HEK293 (cell line): ENCODE results near the gene ATP6V1F.

Experiments
- KLF8 ChIP-seq: fragments of 450-650 bp; formaldehyde crosslinking; IDR thresholded peaks from 2 replicates; pipeline ENCODE4 v1.5.1; 2016; ENCODE audit warnings: missing biosample characterization, missing genetic modification characterization
- ZNF10 ChIP-seq: fragments of 450-650 bp; formaldehyde crosslinking; IDR thresholded peaks from 2 replicates; pipeline ENCODE4 v1.5.1; 2017; ENCODE audit warnings: missing biosample characterization, missing genetic modification characterization
- TF ChIP-seq, protein P1 (sequence below): fragments of 450-650 bp; formaldehyde crosslinking; IDR thresholded peaks from 2 replicates; pipeline ENCODE4 v1.5.1; 2016; ENCODE audit warnings: missing biosample characterization, missing genetic modification characterization
- TF ChIP-seq, protein P2 (sequence below): IDR thresholded peaks from 2 replicates; pipeline ENCODE4 v1.6.1; 2011; ENCODE audit warnings: mild to moderate bottlenecking, low read depth, low read length, borderline replicate concordance

GRCh38 chr7:128835790-128836641 lies 26.6 kb upstream of the ATP6V1F start:
- TF ChIP-seq, protein P1, sequence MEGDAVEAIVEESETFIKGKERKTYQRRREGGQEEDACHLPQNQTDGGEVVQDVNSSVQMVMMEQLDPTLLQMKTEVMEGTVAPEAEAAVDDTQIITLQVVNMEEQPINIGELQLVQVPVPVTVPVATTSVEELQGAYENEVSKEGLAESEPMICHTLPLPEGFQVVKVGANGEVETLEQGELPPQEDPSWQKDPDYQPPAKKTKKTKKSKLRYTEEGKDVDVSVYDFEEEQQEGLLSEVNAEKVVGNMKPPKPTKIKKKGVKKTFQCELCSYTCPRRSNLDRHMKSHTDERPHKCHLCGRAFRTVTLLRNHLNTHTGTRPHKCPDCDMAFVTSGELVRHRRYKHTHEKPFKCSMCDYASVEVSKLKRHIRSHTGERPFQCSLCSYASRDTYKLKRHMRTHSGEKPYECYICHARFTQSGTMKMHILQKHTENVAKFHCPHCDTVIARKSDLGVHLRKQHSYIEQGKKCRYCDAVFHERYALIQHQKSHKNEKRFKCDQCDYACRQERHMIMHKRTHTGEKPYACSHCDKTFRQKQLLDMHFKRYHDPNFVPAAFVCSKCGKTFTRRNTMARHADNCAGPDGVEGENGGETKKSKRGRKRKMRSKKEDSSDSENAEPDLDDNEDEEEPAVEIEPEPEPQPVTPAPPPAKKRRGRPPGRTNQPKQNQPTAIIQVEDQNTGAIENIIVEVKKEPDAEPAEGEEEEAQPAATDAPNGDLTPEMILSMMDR (tag by site-specific recombination): no peak
- TF ChIP-seq, protein P2, sequence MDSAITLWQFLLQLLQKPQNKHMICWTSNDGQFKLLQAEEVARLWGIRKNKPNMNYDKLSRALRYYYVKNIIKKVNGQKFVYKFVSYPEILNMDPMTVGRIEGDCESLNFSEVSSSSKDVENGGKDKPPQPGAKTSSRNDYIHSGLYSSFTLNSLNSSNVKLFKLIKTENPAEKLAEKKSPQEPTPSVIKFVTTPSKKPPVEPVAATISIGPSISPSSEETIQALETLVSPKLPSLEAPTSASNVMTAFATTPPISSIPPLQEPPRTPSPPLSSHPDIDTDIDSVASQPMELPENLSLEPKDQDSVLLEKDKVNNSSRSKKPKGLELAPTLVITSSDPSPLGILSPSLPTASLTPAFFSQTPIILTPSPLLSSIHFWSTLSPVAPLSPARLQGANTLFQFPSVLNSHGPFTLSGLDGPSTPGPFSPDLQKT: no peak
- TF ChIP-seq KLF8: no peak
- no peak for TF ChIP-seq ZNF10 (tag by site-specific recombination)
